HEK293T (cell line): ENCODE results near the gene L3MBTL4.

Experiments
- CTCF ChIA-PET: fragments of 350-600 bp; formaldehyde crosslinking; extraction: SDS; loops from one replicate; lab custom pipeline; 2021; ENCODE audit warnings: antibody characterized with exemption, inconsistent platforms; lab: Yijun Ruan, JAX
- POLR2A ChIA-PET: fragments of 350-600 bp; formaldehyde crosslinking; extraction: SDS; loops from one replicate; lab custom pipeline; 2020; ENCODE audit warnings: antibody characterized with exemption, inconsistent platforms; lab: Yijun Ruan, JAX
- DNase-seq: peaks from one replicate; pipeline ENCODE4 v3.0.0; 2012; ENCODE audit warnings: mixed read lengths; ENCODE audit errors: extremely low spot score
- ARNT ChIP-seq: fragments of 450-650 bp; IDR thresholded peaks from 2 replicates; pipeline ENCODE4 v1.6.1; 2017; ENCODE audit warnings: mild to moderate bottlenecking
- BHLHE40 ChIP-seq: fragments of 450-650 bp; IDR thresholded peaks from 2 replicates; pipeline ENCODE4 v1.6.1; 2016; ENCODE audit warnings: mild to moderate bottlenecking, moderate library complexity, borderline replicate concordance
- CTBP1 ChIP-seq: fragments of 450-650 bp; IDR thresholded peaks from 2 replicates; pipeline ENCODE4 v1.6.1; 2016; ENCODE audit warnings: borderline replicate concordance
- ELF4 ChIP-seq: fragments of 450-650 bp; IDR thresholded peaks from 2 replicates; pipeline ENCODE4 v1.6.1; 2017; ENCODE audit warnings: antibody characterized with exemption
- FOXA1 ChIP-seq: fragments of 450-650 bp; IDR thresholded peaks from 2 replicates; pipeline ENCODE4 v1.6.1; 2016; ENCODE audit warnings: mild to moderate bottlenecking
- FOXK2 ChIP-seq: fragments of 450-650 bp; IDR thresholded peaks from 2 replicates; pipeline ENCODE4 v1.6.1; 2016; ENCODE audit warnings: mild to moderate bottlenecking
- FOXM1 ChIP-seq: fragments of 450-650 bp; IDR thresholded peaks from 2 replicates; pipeline ENCODE4 v1.6.1; 2017; ENCODE audit warnings: mild to moderate bottlenecking, borderline replicate concordance
- HDGF ChIP-seq: fragments of 450-650 bp; IDR thresholded peaks from 2 replicates; pipeline ENCODE4 v1.6.1; 2017; ENCODE audit warnings: antibody characterized with exemption, borderline replicate concordance
- L3MBTL2 ChIP-seq: fragments of 450-650 bp; conservative IDR thresholded peaks from 2 replicates; pipeline ENCODE4 v1.6.1; 2016; ENCODE audit warnings: mild to moderate bottlenecking
- LEF1 ChIP-seq: fragments of 450-650 bp; IDR thresholded peaks from 2 replicates; pipeline ENCODE4 v1.6.1; 2017; ENCODE audit warnings: mild to moderate bottlenecking, borderline replicate concordance
- NFRKB ChIP-seq: fragments of 450-650 bp; IDR thresholded peaks from 2 replicates; pipeline ENCODE4 v1.6.1; 2016; ENCODE audit warnings: mild to moderate bottlenecking, moderate library complexity
- SP1 ChIP-seq: fragments of 450-650 bp; IDR thresholded peaks from 2 replicates; pipeline ENCODE4 v1.6.1; 2017
- SUZ12 ChIP-seq: fragments of 450-650 bp; IDR thresholded peaks from 2 replicates; pipeline ENCODE4 v1.6.1; 2016; ENCODE audit warnings: mild to moderate bottlenecking
- TARDBP ChIP-seq: fragments of 450-650 bp; IDR thresholded peaks from 2 replicates; pipeline ENCODE4 v1.6.1; 2016
- ZNF384 ChIP-seq: fragments of 450-650 bp; IDR thresholded peaks from 2 replicates; pipeline ENCODE4 v1.6.1; 2016
- TF ChIP-seq, protein P1 (sequence below): fragments of 450-650 bp; IDR thresholded peaks from 2 replicates; pipeline ENCODE4 v1.6.1; 2016

Gene L3MBTL4

GRCh38 chr18:6004119-6004518, 410.6 kb downstream of the L3MBTL4 start:
- POLR2A ChIA-PET: no interaction called here
- no peak for DNase-seq
- TF ChIP-seq ARNT (no peak), ELF4 (no peak), SUZ12 (no peak), FOXA1 (no peak), CTBP1 (no peak), SP1 (no peak), NFRKB (no peak), BHLHE40 (no peak), L3MBTL2 (no peak), ZNF384 (no peak), FOXM1 (no peak)
- TF ChIP-seq, protein P1, sequence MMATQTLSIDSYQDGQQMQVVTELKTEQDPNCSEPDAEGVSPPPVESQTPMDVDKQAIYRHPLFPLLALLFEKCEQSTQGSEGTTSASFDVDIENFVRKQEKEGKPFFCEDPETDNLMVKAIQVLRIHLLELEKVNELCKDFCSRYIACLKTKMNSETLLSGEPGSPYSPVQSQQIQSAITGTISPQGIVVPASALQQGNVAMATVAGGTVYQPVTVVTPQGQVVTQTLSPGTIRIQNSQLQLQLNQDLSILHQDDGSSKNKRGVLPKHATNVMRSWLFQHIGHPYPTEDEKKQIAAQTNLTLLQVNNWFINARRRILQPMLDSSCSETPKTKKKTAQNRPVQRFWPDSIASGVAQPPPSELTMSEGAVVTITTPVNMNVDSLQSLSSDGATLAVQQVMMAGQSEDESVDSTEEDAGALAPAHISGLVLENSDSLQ: no peak
- CTCF ChIA-PET: no interaction called here

- no peak for TF ChIP-seq ELF4
- TF ChIP-seq LEF1: no peak
- no peak for TF ChIP-seq FOXK2
- TF ChIP-seq ZNF384: no peak
- TF ChIP-seq, protein P1: no peak
- no peak for TF ChIP-seq CTBP1
- TF ChIP-seq TARDBP: no peak
- no peak for TF ChIP-seq FOXM1
- CTCF ChIA-PET: no interaction called here
Observed at GRCh38 chr18:6001867-6002266, 412.8 kb downstream of the L3MBTL4 start.

GRCh38 chr18:5998907-5999306, 415.8 kb downstream of the L3MBTL4 start:
- no peak for TF ChIP-seq SUZ12
- TF ChIP-seq ELF4: no peak
- TF ChIP-seq FOXM1: no peak
- TF ChIP-seq, protein P1: no peak
- no peak for TF ChIP-seq BHLHE40
- TF ChIP-seq TARDBP: no peak
- no peak for TF ChIP-seq CTBP1
- TF ChIP-seq SP1: no peak
- TF ChIP-seq LEF1: no peak
- TF ChIP-seq ZNF384: no peak
- TF ChIP-seq FOXA1: no peak
- no peak for TF ChIP-seq NFRKB
- TF ChIP-seq L3MBTL2: no peak
- no peak for TF ChIP-seq ARNT
- no peak for TF ChIP-seq HDGF
- TF ChIP-seq FOXK2: no peak
- ChIA-PET CTCF (no interaction called here), POLR2A (no interaction called here)
- no peak for DNase-seq

More at GRCh38 chr18:6001867-6002266, 412.8 kb downstream of the L3MBTL4 start:
- DNase-seq: no peak
- POLR2A ChIA-PET: no interaction called here

DNA sequence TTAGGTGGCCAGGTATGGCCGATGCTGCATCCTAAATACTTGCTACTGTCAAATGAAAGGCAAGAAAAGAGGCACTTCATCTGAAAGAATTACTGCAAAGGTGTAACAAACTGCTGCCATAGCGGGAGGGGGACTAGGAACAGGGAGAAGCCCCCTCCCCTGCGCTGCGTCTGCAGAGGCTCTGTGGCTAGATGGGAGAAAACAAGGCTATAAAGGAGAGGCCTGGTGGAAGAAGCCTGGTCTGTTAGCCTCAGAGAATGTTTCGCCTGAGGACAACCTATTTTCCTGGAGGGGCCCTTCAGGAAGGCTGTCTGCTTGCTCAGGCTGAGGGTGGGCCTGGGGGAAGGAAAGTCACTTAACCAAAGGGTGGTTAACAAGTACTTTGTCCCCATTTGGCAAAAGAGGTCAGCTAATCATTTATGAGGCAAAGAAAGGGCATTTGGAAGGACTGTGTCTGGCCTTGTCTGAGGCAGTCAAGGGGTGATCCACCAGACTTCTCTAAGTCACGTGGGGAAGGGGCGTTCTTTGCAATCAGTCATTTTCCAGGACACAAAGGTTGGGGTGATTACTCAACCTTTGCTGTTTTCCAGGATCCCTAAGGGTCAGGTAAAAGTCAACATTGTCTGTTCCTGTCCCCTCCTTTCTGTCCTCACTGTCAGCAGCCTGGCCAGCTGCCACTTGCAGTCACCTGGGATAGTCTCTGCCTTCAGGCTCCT, 416.4 kb downstream of the L3MBTL4 start:
- POLR2A ChIA-PET: no interaction called here
- CTCF ChIA-PET: no interaction called here
- TF ChIP-seq ARNT (no peak), ELF4 (no peak), FOXA1 (no peak), NFRKB (no peak), ZNF384 (no peak), TARDBP (no peak), SUZ12 (no peak), SP1 (no peak), FOXM1 (no peak), BHLHE40 (no peak), HDGF (no peak), CTBP1 (no peak), LEF1 (no peak), FOXK2 (no peak), L3MBTL2 (no peak)
- TF ChIP-seq, protein P1: no peak
- no peak for DNase-seq

DNA sequence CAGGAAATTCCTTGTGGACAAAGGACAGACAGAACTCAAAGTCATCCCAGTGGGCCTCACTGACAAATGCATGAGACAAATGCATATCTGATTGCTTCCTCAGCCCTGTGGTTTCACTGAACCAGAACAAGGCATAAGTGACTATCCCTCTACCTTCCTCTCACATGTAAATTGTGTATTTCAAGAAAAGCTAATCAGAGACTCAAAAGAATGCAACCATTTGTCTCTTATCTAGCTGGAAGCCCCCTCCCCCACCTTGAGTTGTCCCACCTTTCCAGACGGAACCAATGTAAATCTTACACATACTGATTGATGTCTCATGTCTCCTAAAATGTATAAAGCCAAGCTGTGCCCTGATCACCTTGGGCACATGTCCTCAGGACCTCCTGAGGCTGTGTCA, 417.4 kb downstream of the L3MBTL4 start:
- CTCF ChIA-PET: no interaction called here
- POLR2A ChIA-PET: no interaction called here
- TF ChIP-seq FOXM1 (no peak), FOXA1 (no peak), ARNT (no peak), NFRKB (no peak), ZNF384 (no peak), LEF1 (no peak), SP1 (no peak), L3MBTL2 (no peak), CTBP1 (no peak)
- DNase-seq: no peak
